H1 (cell line): Measurements from ENCODE around the gene DAPL1. TPM values are rescaled to one million over a fixed set of nuclear protein-coding genes. Genes with fewer than 3 reads are reported as not detected.
"Not testable (repeated sequence)": the region's sequence is repeated elsewhere in the genome, so short reads cannot be mapped to it uniquely, and the experiment has no call there.

Experiments used
- CTCF ChIA-PET: fragments of 300-600 bp; sonication (Branson Sonifier 250); formaldehyde crosslinking; loops from one replicate; lab custom pipeline; 2021; ENCODE audit not compliant: partially characterized antibody; lab: Charles Lee
- POLR2A ChIA-PET: fragments of 300-600 bp; sonication (Branson Sonifier 250); formaldehyde crosslinking; loops from one replicate; lab custom pipeline; 2021; ENCODE audit warnings: inconsistent platforms; ENCODE audit not compliant: partially characterized antibody; lab: Charles Lee
- DNase-seq, 2 experiments: peaks; one replicate each; pipeline versions ENCODE4 v3.0.0 to v3.0.0-alpha.2; 2010 to 2022; ENCODE audit warnings: low spot score in 2 of 2, low read depth in 1 of 2, mixed read lengths in 1 of 2
- FAIRE-seq: peaks from 2 replicates; lab custom pipeline; 2011; peaks lifted over from hg19 to GRCh38; lab: Jason Lieb, UNC
- H2AFZ ChIP-seq: 2 replicates; pipeline ENCODE4 v1.8.1; 2012; ENCODE audit warnings: low read length, inconsistent platforms
- H2AK5ac ChIP-seq: 2 replicates; pipeline ENCODE4 v1.6.1; 2013; ENCODE audit warnings: low read depth, low read length
- H2BK120ac ChIP-seq: replicated peaks from 2 replicates; pipeline ENCODE3; 2013; ENCODE audit warnings: low read depth, low read length, inconsistent platforms
- H2BK12ac ChIP-seq: 2 replicates; pipeline ENCODE4 v1.6.1; 2013; ENCODE audit warnings: low read depth, low read length
- H2BK15ac ChIP-seq: 2 replicates; pipeline ENCODE4 v1.6.1; 2013; ENCODE audit warnings: low read length
- H2BK20ac ChIP-seq: 2 replicates; pipeline ENCODE4 v1.6.1; 2013; ENCODE audit warnings: low read length
- H2BK5ac ChIP-seq: 2 replicates; pipeline ENCODE4 v1.6.1; 2013; ENCODE audit warnings: low read depth, low read length
- H3K14ac ChIP-seq: 2 replicates; pipeline ENCODE4 v1.6.1; 2013; ENCODE audit warnings: inconsistent platforms; ENCODE audit not compliant: insufficient read length
- H3K18ac ChIP-seq: 2 replicates; pipeline ENCODE4 v1.6.1; 2013; ENCODE audit warnings: low read length; ENCODE audit errors: extremely low read depth
- H3K23ac ChIP-seq: 2 replicates; pipeline ENCODE4 v1.6.1; 2013; ENCODE audit warnings: inconsistent platforms; ENCODE audit not compliant: insufficient read length
- H3K23me2 ChIP-seq: 2 replicates; pipeline ENCODE4 v1.6.1; 2013; ENCODE audit warnings: low read depth, low read length
- H3K27ac ChIP-seq: 2 replicates; pipeline ENCODE4 v1.6.1; 2011; ENCODE audit warnings: low read depth, low read length, inconsistent platforms
- H3K27me3 ChIP-seq, 4 experiments: replicated peaks in 1 of 4; 1 replicate in 1 of 4; 2 replicates in 3 of 4; pipeline versions ENCODE4 v1.6.1 to v1.8.1; 2011 to 2013; ENCODE audit warnings: low read length in 3 of 4, mild to moderate bottlenecking in 3 of 4, inconsistent platforms in 2 of 4, mixed read lengths in 2 of 4, moderate library complexity in 1 of 4; ENCODE audit not compliant: control insufficient read depth in 3 of 4, insufficient read depth in 3 of 4; ENCODE audit errors: extremely low read depth in 1 of 4
- H3K36me3 ChIP-seq, 4 experiments: 2 replicates each; pipeline versions ENCODE4 v1.6.1 to v1.8.1; 2011 to 2013; ENCODE audit warnings: mild to moderate bottlenecking in 4 of 4, low read length in 3 of 4, moderate library complexity in 2 of 4, control low read depth in 1 of 4, inconsistent platforms in 1 of 4; ENCODE audit not compliant: insufficient read depth in 4 of 4, control insufficient read depth in 2 of 4
- H3K4ac ChIP-seq: replicated peaks from 2 replicates; pipeline ENCODE3; 2013; ENCODE audit warnings: low read length, low read depth, mixed read lengths, inconsistent platforms; ENCODE audit not compliant: insufficient read length
- H3K4me1 ChIP-seq, 4 experiments: replicated peaks in 1 of 4; 1 replicate in 1 of 4; 2 replicates in 3 of 4; pipeline versions ENCODE4 v1.6.1 to v1.8.1; 2011 to 2013; ENCODE audit warnings: low read length in 3 of 4, inconsistent platforms in 2 of 4, mixed read lengths in 1 of 4; ENCODE audit not compliant: insufficient read depth in 4 of 4, control insufficient read depth in 3 of 4
- H3K4me2 ChIP-seq, 2 experiments: 2 replicates each; pipeline versions ENCODE4 v1.6.1 to v1.8.1; 2011 to 2013; ENCODE audit warnings: low read depth in 2 of 2, low read length in 2 of 2, control low read depth in 1 of 2, inconsistent platforms in 1 of 2, mild to moderate bottlenecking in 1 of 2; ENCODE audit not compliant: insufficient read depth in 1 of 2
- H3K4me3 ChIP-seq, 4 experiments: fragments of 200-600, 300-600 bp in 1 of 4; sonication (generic), shearing (Covaris generic), sonication (Bioruptor Twin) in 1 of 4; 2 replicates each; pipeline versions ENCODE4 v1.5.1 to v1.8.1; 2011 to 2016; ENCODE audit warnings: low read length in 4 of 4, low read depth in 3 of 4, control low read depth in 2 of 4, inconsistent platforms in 2 of 4, mild to moderate bottlenecking in 2 of 4, mixed read lengths in 1 of 4, moderate library complexity in 1 of 4; ENCODE audit not compliant: insufficient read depth in 2 of 4; ENCODE audit errors: extremely low read depth in 1 of 4
- H3K56ac ChIP-seq: replicated peaks from 2 replicates; pipeline ENCODE3; 2013; ENCODE audit warnings: low read depth, mild to moderate bottlenecking, mixed read lengths, low read length, inconsistent platforms; ENCODE audit not compliant: insufficient read length
- H3K79me1 ChIP-seq: 2 replicates; pipeline ENCODE4 v1.6.1; 2013; ENCODE audit warnings: low read depth, low read length, control low read depth
- H3K79me2 ChIP-seq, 2 experiments: 2 replicates each; pipeline versions ENCODE4 v1.6.1 to v1.8.1; 2012 to 2013; ENCODE audit warnings: low read length in 2 of 2, mild to moderate bottlenecking in 2 of 2, inconsistent platforms in 1 of 2; ENCODE audit not compliant: insufficient read depth in 2 of 2, control insufficient read depth in 1 of 2
- H3K9ac ChIP-seq, 4 experiments: replicated peaks in 1 of 4; 1 replicate in 1 of 4; 2 replicates in 3 of 4; pipeline versions ENCODE4 v1.6.1 to v1.8.1; 2011 to 2013; ENCODE audit warnings: low read depth in 3 of 4, low read length in 3 of 4, control low read depth in 2 of 4, mild to moderate bottlenecking in 2 of 4, moderate library complexity in 2 of 4, inconsistent platforms in 1 of 4; ENCODE audit errors: extremely low read depth in 1 of 4
- H3K9me3 ChIP-seq, 2 experiments: 2 replicates each; pipeline versions ENCODE4 v1.6.1 to v1.8.1; 2012 to 2013; ENCODE audit warnings: mild to moderate bottlenecking in 2 of 2, moderate library complexity in 2 of 2, control low read depth in 1 of 2, inconsistent platforms in 1 of 2, low read depth in 1 of 2, low read length in 1 of 2, mixed read lengths in 1 of 2; ENCODE audit not compliant: insufficient read depth in 2 of 2
- H4K20me1 ChIP-seq, 2 experiments: replicated peaks in 1 of 2; 2 replicates each; pipeline versions ENCODE3 to v1.8.1; 2011 to 2013; ENCODE audit warnings: inconsistent platforms in 2 of 2, low read length in 2 of 2, mild to moderate bottlenecking in 1 of 2; ENCODE audit not compliant: insufficient read depth in 2 of 2, control insufficient read depth in 1 of 2
- H4K5ac ChIP-seq: 2 replicates; pipeline ENCODE4 v1.6.1; 2013; ENCODE audit warnings: low read length, low read depth, mixed read lengths, inconsistent platforms; ENCODE audit not compliant: insufficient read length
- H4K8ac ChIP-seq: 2 replicates; pipeline ENCODE4 v1.8.0; 2013; ENCODE audit warnings: mild to moderate bottlenecking, moderate library complexity, low read length, inconsistent platforms; ENCODE audit not compliant: insufficient read depth; ENCODE audit errors: extremely low read depth
- H4K91ac ChIP-seq: replicated peaks from 2 replicates; pipeline ENCODE3; 2013; ENCODE audit warnings: low read length, mixed read lengths, inconsistent platforms; ENCODE audit not compliant: insufficient read length
- RAD21 ChIP-seq, 2 experiments: IDR thresholded peaks in 1 of 2; conservative IDR thresholded peaks in 1 of 2; 2 replicates each; pipeline ENCODE4 v1.6.1; 2011; ENCODE audit warnings: low read depth in 2 of 2, low read length in 2 of 2, improper control_type of control experiment in 1 of 2, inconsistent platforms in 1 of 2, mild to moderate bottlenecking in 1 of 2, moderate library complexity in 1 of 2
- WGBS, 2 experiments: shearing (Covaris generic) in 1 of 2; methylation state at CpG; one replicate each; pipeline versions ENCODE4 v1.1.6 to v1.1.7; 2013 to 2015; ENCODE audit warnings: low lambda C conversion rate in 2 of 2, mixed read lengths in 2 of 2, inconsistent platforms in 1 of 2, low coverage in 1 of 2, missing lambda C conversion rate in 1 of 2; ENCODE audit not compliant: insufficient replicate concordance in 2 of 2, insufficient coverage in 1 of 2, insufficient read length in 1 of 2; ENCODE audit errors: extremely low coverage in 1 of 2, missing lambda C conversion rate in 1 of 2; 5-methylcytosine and 5-hydroxymethylcytosine counted together
- polyA plus RNA-seq, 7 experiments: library from polyadenylated mRNA; depleted of rRNA in 3 of 7; stranded (reverse) in 5 of 7; unstranded in 2 of 7; fragments of >200 nt in 5 of 7; fragments of 200-250 nt in 2 of 7; gene quantifications; 1 replicate in 5 of 7; 2 replicates in 1 of 7; 4 replicates in 1 of 7; pipeline versions ENCODE4 v1.2.1 to v1.2.3, GENCODE V29; 2011 to 2013; ENCODE audit warnings: missing spikeins in 2 of 7, mixed read lengths in 2 of 7
- total RNA-seq: library from RNA; stranded (reverse); fragmentation: NEBNext Ultra II Directional; extraction: Animal tissue kit (Norgen Biotek cat#: 25700); gene quantifications from 2 replicates; pipeline ENCODE4 v1.2.1, GENCODE V29; 2021

DAPL1 gene
- total and polyA plus RNA-seq, 2 of the 8 experiments (the other 6 are each of a cell fraction or from before 2014, with no cell fraction given): not detected

DNA sequence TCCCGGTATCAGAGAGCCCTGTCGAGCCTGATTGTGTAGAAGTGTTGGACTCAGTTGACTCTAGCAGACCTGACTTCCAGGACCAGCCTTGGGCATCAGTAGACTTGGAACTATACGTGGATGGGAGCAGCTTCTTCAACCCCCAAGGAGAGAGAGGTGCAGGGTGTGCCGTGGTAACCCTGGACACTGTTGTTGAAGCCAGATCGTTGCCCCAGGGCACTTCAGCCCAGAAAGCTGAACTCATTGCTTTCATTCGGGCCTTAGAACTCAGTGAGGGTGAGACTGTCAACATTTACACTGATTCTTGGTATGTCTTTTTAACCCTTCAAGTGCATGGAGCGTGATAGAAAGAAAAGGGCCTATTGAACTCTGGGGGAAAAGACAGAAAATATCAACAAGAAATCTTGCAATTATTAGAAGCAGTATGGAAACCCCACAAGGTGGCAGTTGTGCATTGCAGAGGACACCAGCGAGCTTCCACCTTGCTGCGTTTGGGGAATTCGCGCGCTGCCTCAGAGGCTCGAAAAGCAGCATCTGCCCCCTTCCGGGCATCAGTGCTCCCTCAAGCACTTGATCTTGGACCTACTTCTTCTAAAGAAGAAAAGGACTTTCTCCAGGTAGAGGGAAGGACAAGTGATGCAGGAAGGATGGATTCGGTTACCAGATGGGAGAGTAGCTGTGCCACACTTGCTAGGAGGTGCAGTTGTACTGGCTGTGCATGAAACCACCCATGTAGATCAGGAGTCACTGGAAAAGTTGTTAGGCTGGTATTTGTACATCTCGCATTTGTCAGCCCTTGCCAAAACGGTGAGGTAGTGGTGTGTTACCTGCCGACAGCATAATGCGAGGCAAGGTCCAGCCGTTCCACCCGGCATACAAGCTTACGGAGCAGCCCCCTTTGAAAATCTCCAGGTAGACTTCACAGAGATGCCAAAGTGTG lies 53.2 kb downstream of the DAPL1 start:
- 82% methylated on average over 16 of the region's 22 CpGs; no CpG with 5 or more reads in 1 of the 2 experiments for WGBS, 2 experiments
- H3K9me3 ChIP-seq, H3K4me1 ChIP-seq, H3K23ac ChIP-seq, H2BK15ac ChIP-seq, POLR2A ChIA-PET, H3K36me3 ChIP-seq, FAIRE-seq, H3K4me3 ChIP-seq, H3K27me3 ChIP-seq, H3K18ac ChIP-seq, H4K5ac ChIP-seq, H2BK12ac ChIP-seq, DNase-seq, H3K56ac ChIP-seq, H4K91ac ChIP-seq, H4K20me1 ChIP-seq, H3K79me1 ChIP-seq, H3K9ac ChIP-seq, H4K8ac ChIP-seq, H3K4ac ChIP-seq, H2BK5ac ChIP-seq, H3K27ac ChIP-seq, H2AK5ac ChIP-seq, H2AFZ ChIP-seq, H3K14ac ChIP-seq, H2BK20ac ChIP-seq, H3K4me2 ChIP-seq, H3K23me2 ChIP-seq, H3K79me2 ChIP-seq, H2BK120ac ChIP-seq: not testable (repeated sequence)
- peak in 1 of 2 experiments; percentile 12; a peak in 1 of 4 replicates for TF ChIP-seq RAD21 (IDR thresholded peaks at IDR 0.05 in 1 of 2, conservative IDR thresholded peaks at IDR 0.05 in 1 of 2; ENCODE audit: low read depth in 2 of 2, low read length in 2 of 2)
- CTCF ChIA-PET: interaction anchor here (0.8 kb wide), 1 partner anchor 28 kb away, joined by 3 read pairs; no protein-coding TSS in a partner anchor
